Nephron progenitor cell (in vitro differentiated cells): ENCODE measurements around the gene LDLRAD3.

Experiments used
- DNase-seq: peaks from one replicate; pipeline ENCODE4 v3.0.0; 2021
- H3K27ac Mint-ChIP-seq: 2 replicates; pipeline ENCODE4 v1.8.0; 2021; ENCODE audit warnings: mild to moderate bottlenecking, moderate library complexity, mixed read lengths
- H3K27me3 Mint-ChIP-seq: 2 replicates; pipeline ENCODE4 v1.8.0; 2021; ENCODE audit warnings: mild to moderate bottlenecking, low read depth, mixed read lengths; ENCODE audit not compliant: poor library complexity
- H3K36me3 Mint-ChIP-seq: 2 replicates; pipeline ENCODE4 v1.8.0; 2021; ENCODE audit warnings: low read depth, mixed read lengths
- H3K4me1 Mint-ChIP-seq: 2 replicates; pipeline ENCODE4 v1.8.0; 2021; ENCODE audit warnings: mixed read lengths
- H3K4me3 Mint-ChIP-seq: 2 replicates; pipeline ENCODE4 v1.8.0; 2021; ENCODE audit warnings: mild to moderate bottlenecking, moderate library complexity, mixed read lengths
- H3K9me3 Mint-ChIP-seq: 2 replicates; pipeline ENCODE4 v1.8.0; 2021; ENCODE audit warnings: mild to moderate bottlenecking, moderate library complexity, mixed read lengths
- CTCF ChIP-seq: fragments of 200-600 bp; sonication (generic); IDR thresholded peaks from 2 replicates; pipeline ENCODE4 v1.5.0; 2021; ENCODE audit warnings: antibody characterized with exemption

The LDLRAD3 gene

GRCh38 chr11:36030731-36031281 is 86.9 kb downstream of the LDLRAD3 start:
- no peak for TF ChIP-seq CTCF
- Mint-ChIP-seq H3K27ac (peak overlapping the region; percentile 80), H3K36me3 (peaks cover 49% of the 10 kb centered on the region), H3K4me1 (peaks cover 24% of the 10 kb centered on the region), H3K4me3 (no peak overlapping the region), H3K27me3 (no peaks in the 10 kb centered on the region), H3K9me3 (peaks cover 7% of the 10 kb centered on the region)
- DNase-seq = no peak

- H3K27me3 Mint-ChIP-seq = no peaks in the 10 kb centered on the region
- no peak overlapping the region for H3K27ac Mint-ChIP-seq
- TF ChIP-seq CTCF = no peak
- peaks cover 54% of the 10 kb centered on the region for H3K36me3 Mint-ChIP-seq
- H3K4me1 Mint-ChIP-seq = peaks cover 16% of the 10 kb centered on the region
- DNase-seq = no peak
- no peak overlapping the region for H3K4me3 Mint-ChIP-seq
- peaks cover 7% of the 10 kb centered on the region for H3K9me3 Mint-ChIP-seq
Observed at GRCh38 chr11:36033082-36033751, 89.4 kb downstream of the LDLRAD3 start.

- H3K4me3 Mint-ChIP-seq = no peak overlapping the region
- peak overlapping the region; percentile 11 for H3K27ac Mint-ChIP-seq
- no peak for TF ChIP-seq CTCF
- DNase-seq = no peak
- H3K4me1 Mint-ChIP-seq = peaks cover 16% of the 10 kb centered on the region
- peaks cover 7% of the 10 kb centered on the region for H3K9me3 Mint-ChIP-seq
- peaks cover 58% of the 10 kb centered on the region for H3K36me3 Mint-ChIP-seq
- peaks cover 2% of the 10 kb centered on the region for H3K27me3 Mint-ChIP-seq
Observed at GRCh38 chr11:36033936-36034335, 90.1 kb downstream of the LDLRAD3 start.

GRCh38 chr11:36034551-36035331 is 90.9 kb downstream of the LDLRAD3 start:
- no peak overlapping the region for H3K4me3 Mint-ChIP-seq

GRCh38 chr11:36035454-36035853 is 91.6 kb downstream of the LDLRAD3 start:
- TF ChIP-seq CTCF = no peak
- Mint-ChIP-seq H3K9me3 (peaks cover 7% of the 10 kb centered on the region), H3K4me1 (peaks cover 19% of the 10 kb centered on the region), H3K27me3 (peaks cover 5% of the 10 kb centered on the region), H3K27ac (no peak overlapping the region), H3K36me3 (peaks cover 65% of the 10 kb centered on the region), H3K4me3 (no peak overlapping the region)
- DNase-seq = no peak

More at GRCh38 chr11:36034551-36035331, 90.9 kb downstream of the LDLRAD3 start:
- H3K36me3 Mint-ChIP-seq = peaks cover 60% of the 10 kb centered on the region
- H3K4me1 Mint-ChIP-seq = peaks cover 18% of the 10 kb centered on the region
- peak overlapping the region; percentile 37 for H3K27ac Mint-ChIP-seq
- H3K27me3 Mint-ChIP-seq = peaks cover 5% of the 10 kb centered on the region
- H3K9me3 Mint-ChIP-seq = peaks cover 7% of the 10 kb centered on the region
- DNase-seq = no peak
- TF ChIP-seq CTCF = no peak
